CD4-positive, alpha-beta T cell (primary cell): ENCODE measurements around the gene ACAP2. TPM values are rescaled to one million over a fixed set of nuclear protein-coding genes. Genes with fewer than 3 reads are reported as not detected.
A peak's percentile ranks its signal among the peaks of the same experiment; 100 is the strongest.

Experiments used
- ATAC-seq: fragments of 200-7000 bp; cut with Tn5 transposase; one replicate; pipeline ENCODE4 v1.10.0; 2022; ENCODE audit warnings: mild to moderate bottlenecking; ENCODE audit not compliant: poor library complexity
- CTCF ChIA-PET: fragments of 350-600 bp; sonication (Branson Sonifier 250); formaldehyde crosslinking; loops from one replicate; lab custom pipeline; 2021; ENCODE audit warnings: antibody characterized with exemption, inconsistent platforms; lab: Charles Lee
- POLR2A ChIA-PET: fragments of 350-600 bp; sonication (Branson Sonifier 250); formaldehyde crosslinking; loops from one replicate; lab custom pipeline; 2021; ENCODE audit warnings: antibody characterized with exemption, inconsistent platforms; lab: Charles Lee
- DNase-seq, 14 experiments: peaks; one replicate each; pipeline ENCODE4 v3.0.0-alpha.2; 2013 to 2020; ENCODE audit warnings: mixed read lengths in 2 of 14
- H3K27ac ChIP-seq, 2 donors: one replicate each; pipeline versions ENCODE4 v1.5.1 to v1.7.0; 2013; ENCODE audit warnings: low read length in 2 of 2, low read depth in 1 of 2, mild to moderate bottlenecking in 1 of 2
- H3K27me3 ChIP-seq, 2 experiments: 1 replicate in 1 of 2; 2 replicates in 1 of 2; pipeline versions ENCODE4 v1.6.1 to v1.7.0; 2013; ENCODE audit warnings: low read length in 2 of 2, control low read depth in 1 of 2, mild to moderate bottlenecking in 1 of 2, moderate library complexity in 1 of 2; ENCODE audit not compliant: insufficient read depth in 2 of 2, control insufficient read depth in 1 of 2
- H3K36me3 ChIP-seq: one replicate; pipeline ENCODE4 v1.6.1; 2013; ENCODE audit warnings: low read length, control low read depth; ENCODE audit not compliant: insufficient read depth
- H3K4me1 ChIP-seq: one replicate; pipeline ENCODE4 v1.6.1; 2013; ENCODE audit warnings: low read length, control low read depth; ENCODE audit not compliant: insufficient read depth
- H3K4me3 ChIP-seq: one replicate; pipeline ENCODE4 v1.5.1; 2013; ENCODE audit warnings: mild to moderate bottlenecking, low read length, moderate library complexity
- H3K9me3 ChIP-seq, 2 experiments: 1 replicate in 1 of 2; 2 replicates in 1 of 2; pipeline versions ENCODE4 v1.6.1 to v1.7.0; 2013; ENCODE audit warnings: low read length in 2 of 2, mild to moderate bottlenecking in 2 of 2, control low read depth in 1 of 2, moderate library complexity in 1 of 2; ENCODE audit not compliant: control insufficient read depth in 1 of 2, insufficient read depth in 1 of 2
- H3K27ac Mint-ChIP-seq: one replicate; pipeline ENCODE4 v1.8.0; 2020; ENCODE audit warnings: mixed read lengths
- H3K27me3 Mint-ChIP-seq: one replicate; pipeline ENCODE4 v1.8.0; 2021; ENCODE audit warnings: mixed read lengths
- H3K36me3 Mint-ChIP-seq: one replicate; pipeline ENCODE4 v1.8.0; 2021; ENCODE audit warnings: low read depth, mixed read lengths
- H3K4me1 Mint-ChIP-seq: one replicate; pipeline ENCODE4 v1.8.0; 2021; ENCODE audit warnings: low read depth, mixed read lengths
- H3K4me3 Mint-ChIP-seq: one replicate; pipeline ENCODE4 v1.8.0; 2020; ENCODE audit warnings: mild to moderate bottlenecking, mixed read lengths
- H3K9me3 Mint-ChIP-seq: one replicate; pipeline ENCODE4 v1.8.0; 2020; ENCODE audit warnings: mixed read lengths
- intact Hi-C, 2 experiments: fragments of 100-400 bp; cut with DNase I in 1 of 2; cut with micrococcal nuclease in 1 of 2; formaldehyde crosslinking; loops; one replicate each; pipeline versions ENCODE4 v1.15.1 to v1.9.0; 2023 to 2025; cut with DNase I, micrococcal nuclease
- total RNA-seq, 174 experiments: library from RNA in 2 of 174; stranded (reverse) in 2 of 174; gene quantifications; one replicate each; pipeline ENCODE4 v1.2.3 and lab custom pipeline; 2021 to 2026
- TF ChIP-seq, protein P1 (sequence below): fragments of 200-600 bp; IDR thresholded peaks from one replicate; pipeline ENCODE4 v1.8.0; 2022; ENCODE audit warnings: antibody characterized with exemption, mild to moderate bottlenecking

Gene ACAP2
- total RNA-seq, 2 experiments from 2014 or later: 50.7 to 51.4 TPM

DNA sequence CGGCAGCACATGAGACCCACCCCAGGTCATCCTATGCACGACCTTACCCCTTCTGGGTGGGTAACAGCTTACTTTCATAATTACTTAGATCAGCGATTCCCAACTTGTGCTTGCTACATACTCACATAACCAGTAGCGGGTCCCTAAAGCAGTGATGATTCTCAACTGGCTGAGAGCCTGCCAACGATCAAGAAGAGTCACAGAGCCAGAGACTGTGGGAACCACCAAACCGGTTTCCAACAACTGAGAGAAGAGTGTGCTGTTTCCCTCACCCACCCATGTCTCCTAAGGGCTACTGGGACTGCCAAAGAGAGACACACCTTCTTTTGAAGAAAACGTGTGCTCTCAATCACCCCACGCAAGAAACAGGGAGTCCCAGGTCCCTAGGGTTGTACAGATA lies 159.9 kb downstream of the ACAP2 start:
- Histone ChIP-seq H3K4me1 (no peaks in the 10 kb centered on the region), H3K4me3 (no peak overlapping the region), H3K9me3 (no peaks in the 10 kb centered on the region), H3K27ac (no peak overlapping the region), H3K36me3 (peaks cover 52% of the 10 kb centered on the region), H3K27me3 (no peaks in the 10 kb centered on the region)
- Mint-ChIP-seq H3K27ac (no peak overlapping the region), H3K27me3 (no peaks in the 10 kb centered on the region), H3K4me3 (no peak overlapping the region), H3K4me1 (peaks cover 5% of the 10 kb centered on the region), H3K9me3 (no peaks in the 10 kb centered on the region), H3K36me3 (peaks cover 73% of the 10 kb centered on the region)
- DNase-seq: no peak
- TF ChIP-seq, protein P1, sequence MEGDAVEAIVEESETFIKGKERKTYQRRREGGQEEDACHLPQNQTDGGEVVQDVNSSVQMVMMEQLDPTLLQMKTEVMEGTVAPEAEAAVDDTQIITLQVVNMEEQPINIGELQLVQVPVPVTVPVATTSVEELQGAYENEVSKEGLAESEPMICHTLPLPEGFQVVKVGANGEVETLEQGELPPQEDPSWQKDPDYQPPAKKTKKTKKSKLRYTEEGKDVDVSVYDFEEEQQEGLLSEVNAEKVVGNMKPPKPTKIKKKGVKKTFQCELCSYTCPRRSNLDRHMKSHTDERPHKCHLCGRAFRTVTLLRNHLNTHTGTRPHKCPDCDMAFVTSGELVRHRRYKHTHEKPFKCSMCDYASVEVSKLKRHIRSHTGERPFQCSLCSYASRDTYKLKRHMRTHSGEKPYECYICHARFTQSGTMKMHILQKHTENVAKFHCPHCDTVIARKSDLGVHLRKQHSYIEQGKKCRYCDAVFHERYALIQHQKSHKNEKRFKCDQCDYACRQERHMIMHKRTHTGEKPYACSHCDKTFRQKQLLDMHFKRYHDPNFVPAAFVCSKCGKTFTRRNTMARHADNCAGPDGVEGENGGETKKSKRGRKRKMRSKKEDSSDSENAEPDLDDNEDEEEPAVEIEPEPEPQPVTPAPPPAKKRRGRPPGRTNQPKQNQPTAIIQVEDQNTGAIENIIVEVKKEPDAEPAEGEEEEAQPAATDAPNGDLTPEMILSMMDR: no peak
- intact Hi-C loops: no loop called here
- POLR2A ChIA-PET: interaction anchor here (1.0 to 1.6 kb wide), 2 partner anchors 9 to 259 kb away, joined by 3 read pairs; no protein-coding TSS in a partner anchor
- ATAC-seq: no peak
- CTCF ChIA-PET: interaction anchor here (4.4 kb wide), 1 partner anchor 12 kb away, joined by 19 read pairs; the partner anchor contains the start of gene XXYLT1

DNA sequence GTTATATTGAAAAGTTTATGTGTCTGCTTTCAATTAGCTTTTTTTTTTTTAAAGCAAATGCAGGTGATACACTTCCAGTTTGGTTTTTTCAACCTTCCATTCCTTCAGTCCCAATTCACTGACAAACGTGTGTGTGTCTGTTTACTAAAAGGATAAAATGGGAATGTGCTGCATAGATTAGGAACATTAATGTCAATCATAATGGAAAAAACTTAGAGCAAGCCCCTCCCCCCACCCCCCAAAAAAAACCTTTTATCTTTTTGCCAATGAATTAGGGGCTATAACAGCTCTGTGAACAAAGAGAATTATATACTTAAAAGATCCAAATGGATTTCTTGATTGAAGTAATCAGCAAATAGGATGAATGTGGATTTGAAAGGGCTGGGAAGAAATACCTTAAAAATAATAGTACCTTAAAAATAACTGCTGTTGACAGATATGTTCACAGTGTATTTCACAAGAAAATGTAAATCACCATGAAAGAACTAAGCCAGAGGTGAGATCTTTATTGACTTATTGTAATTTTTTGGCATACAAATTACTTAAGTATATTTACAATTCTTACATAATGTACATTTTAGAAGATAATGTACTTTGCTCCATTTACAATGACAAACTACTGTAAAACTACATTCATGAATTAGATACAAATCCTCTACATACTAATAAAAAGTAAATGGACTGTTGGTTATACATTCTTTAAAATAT lies 168.4 kb downstream of the ACAP2 start:
- Mint-ChIP-seq H3K27me3 (no peaks in the 10 kb centered on the region), H3K9me3 (no peaks in the 10 kb centered on the region), H3K4me1 (peaks cover 8% of the 10 kb centered on the region), H3K4me3 (no peak overlapping the region), H3K27ac (no peak overlapping the region), H3K36me3 (peaks cover 9% of the 10 kb centered on the region)
- TF ChIP-seq, protein P1: no peak
- Histone ChIP-seq H3K27ac (no peak overlapping the region), H3K9me3 (no peaks in the 10 kb centered on the region), H3K4me1 (peaks cover 21% of the 10 kb centered on the region), H3K4me3 (no peak overlapping the region), H3K36me3 (peaks cover 15% of the 10 kb centered on the region), H3K27me3 (no peaks in the 10 kb centered on the region)
- ATAC-seq: no peak
- CTCF ChIA-PET: interaction anchor here (0.6 to 2.2 kb wide), 3 partner anchors 232 to 609 kb away, joined by 3 to 7 read pairs (median 3); no protein-coding TSS in a partner anchor
- POLR2A ChIA-PET: no interaction called here
- DNase-seq: no peak
- intact Hi-C loops: loop anchor here (5.0 to 10.0 kb wide), 4 partner anchors 168 to 588 kb away; partner anchors contain the start of gene ACAP2 (in 2 of the 2)

GRCh38 chr3:195271410-195272243 lies 171.2 kb downstream of the ACAP2 start:
- no peaks in the 10 kb centered on the region for H3K27me3 ChIP-seq
- H3K36me3 ChIP-seq: peaks cover 5% of the 10 kb centered on the region
- peak; percentile 68 for ATAC-seq
- Mint-ChIP-seq H3K27ac (peak overlapping the region; percentile 80), H3K36me3 (no peaks in the 10 kb centered on the region), H3K4me1 (peaks cover 15% of the 10 kb centered on the region), H3K9me3 (no peaks in the 10 kb centered on the region), H3K4me3 (peak overlapping the region; percentile 95), H3K27me3 (no peaks in the 10 kb centered on the region)
- intact Hi-C loops: loop anchor here (1.0 to 10.0 kb wide), 9 partner anchors 11 to 635 kb away; partner anchors contain the start of genes ACAP2 (in 2 of the 2) and PPP1R2 (in 1 of the 2)
- POLR2A ChIA-PET: interaction anchor here (0.6 to 2.9 kb wide), 19 partner anchors 10 to 599 kb away, joined by 3 to 36 read pairs (median 6); partner anchors contain the start of genes ACAP2, FAM43A, LSG1 and PPP1R2
- H3K4me1 ChIP-seq: peaks cover 31% of the 10 kb centered on the region
- no peaks in the 10 kb centered on the region for H3K9me3 ChIP-seq
- TF ChIP-seq, protein P1: peak; percentile 88
- DNase-seq: peak; percentile 69 to 93 (median 86)
- CTCF ChIA-PET: interaction anchor here (0.6 to 3.1 kb wide), 33 partner anchors 10 to 642 kb away, joined by 3 to 62 read pairs (median 5); partner anchors contain the start of gene LSG1
- peak overlapping the region; percentile 69 for H3K4me3 ChIP-seq
- H3K27ac ChIP-seq: peak overlapping the region in 1 of 2 donors; percentile 38
